ENCODE data around the gene NPPA. TPM values are rescaled to one million over a fixed set of nuclear protein-coding genes. Genes with fewer than 3 reads are reported as not detected.

The NPPA gene
- total and polyA plus RNA-seq, 10 of the 15 experiments (the other 5 are each of a cell fraction or from before 2014, with no cell fraction given), result 0.31 to 0.39 TPM; not detected in 8

GRCh38 chr1:11886986-11887665, 39.5 kb upstream of the NPPA start:
- POLR2A ChIA-PET, result no interaction called here
- ATAC-seq (no peak), FAIRE-seq (no peak), DNase-seq (ENCODE audit: low read depth, low spot score) (no peak)
- Histone ChIP-seq H3K4me2 (ENCODE audit: control insufficient read depth, insufficient read depth) (no peak overlapping the region), H3K79me2 (ENCODE audit: control insufficient read depth, insufficient read depth, low read length) (no peaks in the 10 kb centered on the region), H3K4me3 (no peak overlapping the region), H3K9ac (ENCODE audit: control insufficient read depth, insufficient read depth, low read length) (no peak overlapping the region), H2AFZ (ENCODE audit: control insufficient read depth, low read depth, low read length) (no peak overlapping the region), H3K9me3 (replicated peaks; ENCODE audit: control insufficient read depth, insufficient read depth, low read length) (no peaks in the 10 kb centered on the region), H3K4me1 (ENCODE audit: control insufficient read depth, insufficient read depth, low read length) (no peaks in the 10 kb centered on the region), H3K36me3 (ENCODE audit: control insufficient read depth in 2 of 2, insufficient read depth in 2 of 2, low read length in 1 of 2) (no peaks in the 10 kb centered on the region), H3K27me3 (replicated peaks in 1 of 2; ENCODE audit: control insufficient read depth in 2 of 2, insufficient read depth in 2 of 2, low read length in 1 of 2) (no peaks in the 10 kb centered on the region; a peak in 1 of 4 replicates), H3K27ac (ENCODE audit: control insufficient read depth, insufficient read depth) (no peak overlapping the region), H4K20me1 (ENCODE audit: control insufficient read depth, insufficient read depth) (no peaks in the 10 kb centered on the region)
- BruUV-seq (replicated peaks), result no TSS peak
- RAD21 ChIA-PET (ENCODE audit: unreplicated experiment), result interaction anchor here (0.7 to 1.0 kb wide), 2 partner anchors 10 to 84 kb away, joined by 3 read pairs; no protein-coding TSS in a partner anchor
- TF ChIP-seq MYB (IDR thresholded peaks at IDR 0.05; ENCODE audit: borderline replicate concordance, low read depth, low read length), result no peak
- TF ChIP-seq ZNF217 (IDR thresholded peaks at IDR 0.05), result no peak
- no peak for TF ChIP-seq BACH1 (IDR thresholded peaks at IDR 0.05; ENCODE audit: borderline replicate concordance)
- no peak for TF ChIP-seq HDAC2 (IDR thresholded peaks at IDR 0.05)
- no peak for TF ChIP-seq TCF7 (IDR thresholded peaks at IDR 0.05; ENCODE audit: borderline replicate concordance)
- TF ChIP-seq IRF4 (IDR thresholded peaks at IDR 0.05; ENCODE audit: low read depth, low read length), result no peak
- TF ChIP-seq GATAD2B (conservative IDR thresholded peaks at IDR 0.05; ENCODE audit: low read depth), result no peak
- TF ChIP-seq NFYB (IDR thresholded peaks at IDR 0.05; ENCODE audit: insufficient read depth, low read depth, low read length), result no peak
- no peak for TF ChIP-seq ZNF622 (IDR thresholded peaks at IDR 0.05)
- no peak for TF ChIP-seq SMAD5 (IDR thresholded peaks at IDR 0.05; ENCODE audit: low read depth)
- no peak for TF ChIP-seq ZNF274 (IDR thresholded peaks at IDR 0.05; ENCODE audit: insufficient read depth, insufficient read length)
- no peak for TF ChIP-seq ATF2 (IDR thresholded peaks at IDR 0.05; ENCODE audit: low read length)
- no peak for TF ChIP-seq NFYA (IDR thresholded peaks at IDR 0.05; ENCODE audit: borderline replicate concordance, low read depth, low read length)
- no peak for TF ChIP-seq PAX5 (IDR thresholded peaks at IDR 0.05; ENCODE audit: borderline replicate concordance, low read depth, low read length)
- TF ChIP-seq POU2F2 (IDR thresholded peaks at IDR 0.05; ENCODE audit: borderline replicate concordance, low read depth, low read length), result no peak
- TF ChIP-seq HDGF (IDR thresholded peaks at IDR 0.05), result no peak
- no peak for TF ChIP-seq RELB (IDR thresholded peaks at IDR 0.05; ENCODE audit: low read depth)
- no peak for TF ChIP-seq BCL3 (IDR thresholded peaks at IDR 0.05; ENCODE audit: borderline replicate concordance, insufficient read depth, low read depth, low read length, poor library complexity, severe bottlenecking)
- no peak for TF ChIP-seq SKIL (IDR thresholded peaks at IDR 0.05; ENCODE audit: low read depth, poor library complexity, severe bottlenecking)
- CTCF ChIA-PET, result interaction anchor here (1.3 kb wide), 1 partner anchor 80 kb away, joined by 3 read pairs; no protein-coding TSS in a partner anchor
- SMC1A ChIA-PET (ENCODE audit: uncharacterized antibody, unreplicated experiment), result no interaction called here
- intact Hi-C loops (cut with micrococcal nuclease; ENCODE audit: unreplicated experiment), result no loop called here
- in situ Hi-C loops (cut with MboI), result no loop called here
- 40% methylated on average over 19 of the region's 19 CpGs for WGBS (ENCODE audit: insufficient coverage, insufficient replicate concordance, low lambda C conversion rate, missing lambda C conversion rate)

Measured in GM12878 (cell line).